ENCODE results near the gene COL8A2. TPM values are rescaled to one million over a fixed set of nuclear protein-coding genes. Genes with fewer than 3 reads are reported as not detected.

The COL8A2 gene
- total and polyA plus RNA-seq, 2 donors (not counting 3 experiments of a cell fraction or from before 2014, with no cell fraction given), result 1.2 to 1.3 TPM

- H3K9me1 ChIP-seq (replicated peaks; ENCODE audit: control insufficient read depth, extremely low read depth, insufficient read depth, low read length), result no peaks in the 10 kb centered on the region
- no peak overlapping the region for H3K9ac ChIP-seq (replicated peaks; ENCODE audit: extremely low read depth, insufficient read depth, low read length)
- peaks cover 15% of the 10 kb centered on the region for H3K79me2 ChIP-seq (ENCODE audit: control insufficient read depth, insufficient read depth, low read length)
- ChIA-PET CTCF (interaction anchor here (1.6 to 13.8 kb wide), 3 partner anchors 40 to 191 kb away, joined by 5 to 233 read pairs (median 5); partner anchors contain the start of gene TRAPPC3), POLR2A (no interaction called here)
- H3K27ac ChIP-seq (ENCODE audit: insufficient read depth, low read depth, low read length), result no peak overlapping the region
- TF ChIP-seq POLR2AphosphoS5 (IDR thresholded peaks at IDR 0.05; ENCODE audit: insufficient read depth, low read depth, low read length) (no peak), JUN (IDR thresholded peaks at IDR 0.05; ENCODE audit: borderline replicate concordance, insufficient read depth, insufficient read length, low read depth) (no peak), MAX (IDR thresholded peaks at IDR 0.05; ENCODE audit: insufficient read depth, insufficient read length) (no peak)
- no peaks in the 10 kb centered on the region for H3K9me3 ChIP-seq (replicated peaks; ENCODE audit: control insufficient read depth, insufficient read depth, low read length)
- intact Hi-C loops (cut with micrococcal nuclease), result no loop called here
- no TSS peak for BruUV-seq (replicated peaks)
- no peak overlapping the region for H2AFZ ChIP-seq (ENCODE audit: low read depth, low read length)
- DNase-seq (ENCODE audit: low read depth, low spot score) (no peak), FAIRE-seq (no peak)
- no peak overlapping the region for H3K4me3 ChIP-seq (replicated peaks in 1 of 3; ENCODE audit: insufficient read depth in 1 of 3, low read depth in 1 of 3, low read length in 3 of 3)
- peaks cover 4% of the 10 kb centered on the region for H3K4me1 ChIP-seq (ENCODE audit: control insufficient read depth, extremely low read depth, insufficient read depth, low read length)
- dilution Hi-C loops (cut with MboI; ENCODE audit: extremely low pct_ligation_motif_present, low sequenced_read_pairs), result no loop called here
- H4K20me1 ChIP-seq (replicated peaks; ENCODE audit: control insufficient read depth, extremely low read depth, insufficient read depth, low read length), result no peaks in the 10 kb centered on the region
- H3K27me3 ChIP-seq (ENCODE audit: control insufficient read depth in 2 of 2, insufficient read depth in 2 of 2, low read length in 2 of 2), result no peaks in the 10 kb centered on the region
- H3K36me3 ChIP-seq (ENCODE audit: control insufficient read depth in 2 of 2, extremely low read depth in 1 of 2, insufficient read depth in 2 of 2, low read length in 2 of 2), result peaks cover 16 to 38% of the 10 kb centered on the region in 2 experiments
- H3K4me2 ChIP-seq (ENCODE audit: insufficient read depth, low read length), result no peak overlapping the region
Measured at GRCh38 chr1:36094621-36095061, 30.4 kb downstream of the COL8A2 start.

GRCh38 chr1:36093929-36094328 lies 31.1 kb downstream of the COL8A2 start:
- peaks cover 5% of the 10 kb centered on the region for H3K4me1 ChIP-seq (ENCODE audit: control insufficient read depth, extremely low read depth, insufficient read depth, low read length)
- BruUV-seq (replicated peaks), result no TSS peak
- no peak for DNase-seq (ENCODE audit: low read depth, low spot score)
- no peak for FAIRE-seq
- H3K27me3 ChIP-seq (ENCODE audit: control insufficient read depth in 2 of 2, insufficient read depth in 2 of 2, low read length in 2 of 2), result no peaks in the 10 kb centered on the region
- ChIA-PET CTCF (interaction anchor here (1.5 to 13.8 kb wide), 4 partner anchors 40 to 192 kb away, joined by 5 to 233 read pairs (median 5); partner anchors contain the start of gene TRAPPC3), POLR2A (no interaction called here)
- intact Hi-C loops (cut with micrococcal nuclease) (no loop called here), dilution Hi-C loops (cut with MboI; ENCODE audit: extremely low pct_ligation_motif_present, low sequenced_read_pairs) (no loop called here)
- H3K79me2 ChIP-seq (ENCODE audit: control insufficient read depth, insufficient read depth, low read length), result peaks cover 22% of the 10 kb centered on the region
- TF ChIP-seq MAX (IDR thresholded peaks at IDR 0.05; ENCODE audit: insufficient read depth, insufficient read length) (no peak), FOS (IDR thresholded peaks at IDR 0.05; ENCODE audit: borderline replicate concordance, insufficient read depth, low read length) (no peak), MYC (IDR thresholded peaks at IDR 0.05; ENCODE audit: low read depth, low read length) (no peak), JUN (IDR thresholded peaks at IDR 0.05; ENCODE audit: borderline replicate concordance, insufficient read depth, insufficient read length, low read depth) (no peak), POLR2AphosphoS5 (IDR thresholded peaks at IDR 0.05; ENCODE audit: insufficient read depth, low read depth, low read length) (no peak), POLR2A (IDR thresholded peaks at IDR 0.05; ENCODE audit: low read depth, low read length) (no peak), EZH2 (IDR thresholded peaks at IDR 0.05; ENCODE audit: borderline replicate concordance, low read depth, low read length, severe bottlenecking) (no peak), CTCF (IDR thresholded peaks at IDR 0.05; ENCODE audit: extremely low read depth in 1 of 2, insufficient read depth in 1 of 2, low read depth in 1 of 2, low read length in 2 of 2) (no peak), GATA2 (IDR thresholded peaks at IDR 0.05; ENCODE audit: insufficient read depth, insufficient read length, low read depth, low read length) (no peak)
- H4K20me1 ChIP-seq (replicated peaks; ENCODE audit: control insufficient read depth, extremely low read depth, insufficient read depth, low read length), result no peaks in the 10 kb centered on the region
- peaks cover 16 to 38% of the 10 kb centered on the region in 2 experiments for H3K36me3 ChIP-seq (ENCODE audit: control insufficient read depth in 2 of 2, extremely low read depth in 1 of 2, insufficient read depth in 2 of 2, low read length in 2 of 2)
- no peak overlapping the region for H3K9ac ChIP-seq (replicated peaks; ENCODE audit: extremely low read depth, insufficient read depth, low read length)
- no peak overlapping the region for H3K4me3 ChIP-seq (replicated peaks in 1 of 3; ENCODE audit: insufficient read depth in 1 of 3, low read depth in 1 of 3, low read length in 3 of 3)
- H3K27ac ChIP-seq (ENCODE audit: insufficient read depth, low read depth, low read length), result no peak overlapping the region
- no peak overlapping the region for H2AFZ ChIP-seq (ENCODE audit: low read depth, low read length)
- H3K4me2 ChIP-seq (ENCODE audit: insufficient read depth, low read length), result no peak overlapping the region
- no peaks in the 10 kb centered on the region for H3K9me1 ChIP-seq (replicated peaks; ENCODE audit: control insufficient read depth, extremely low read depth, insufficient read depth, low read length)
- no peaks in the 10 kb centered on the region for H3K9me3 ChIP-seq (replicated peaks; ENCODE audit: control insufficient read depth, insufficient read depth, low read length)

Measured in endothelial cell of umbilical vein (primary cell).